ENCODE data around the gene IDH2.
A peak's percentile ranks its signal among the peaks of the same experiment; 100 is the strongest.

The IDH2 gene

DNA sequence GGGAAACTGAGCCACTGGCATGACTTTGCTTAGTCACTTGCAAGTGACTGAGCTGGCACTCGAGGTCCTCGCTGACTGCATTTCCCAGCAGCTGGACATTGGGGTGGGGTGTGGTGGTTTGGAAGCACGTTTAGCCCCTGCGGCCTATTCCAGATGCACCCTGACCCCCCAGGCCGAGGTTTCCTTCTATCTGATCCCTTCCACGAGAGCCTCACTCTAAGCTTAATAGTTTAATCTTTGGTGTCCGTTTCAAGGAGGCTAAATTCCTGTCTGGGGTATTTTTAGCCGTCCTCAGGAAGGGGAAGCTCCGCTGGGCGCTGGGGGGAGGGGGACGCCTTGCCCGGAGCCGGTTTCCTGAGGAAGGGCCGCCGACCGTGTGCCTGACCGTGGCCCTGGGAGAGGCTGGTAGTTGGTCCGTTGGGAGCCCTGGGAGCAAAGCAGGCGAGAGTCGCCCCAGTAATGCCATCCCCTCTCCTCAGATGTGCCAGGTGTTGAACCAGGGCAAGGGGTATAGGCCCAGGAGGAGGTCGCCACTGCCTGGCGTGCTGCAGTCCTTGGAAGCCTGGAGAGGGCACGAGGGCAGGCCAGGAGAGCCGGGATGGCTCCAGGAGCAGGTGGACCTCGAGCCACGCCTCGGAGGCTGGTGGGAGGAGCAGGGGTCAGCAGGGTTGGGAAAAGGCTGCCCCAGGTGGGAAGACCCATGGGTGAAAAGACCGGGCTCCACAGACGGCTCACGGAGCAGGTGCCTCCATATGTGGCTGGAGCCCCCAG lies 37.2 kb downstream of the IDH2 start:
- no peak for DNase-seq (ENCODE audit: low read depth in 4 of 4, low spot score in 1 of 4)

DNA sequence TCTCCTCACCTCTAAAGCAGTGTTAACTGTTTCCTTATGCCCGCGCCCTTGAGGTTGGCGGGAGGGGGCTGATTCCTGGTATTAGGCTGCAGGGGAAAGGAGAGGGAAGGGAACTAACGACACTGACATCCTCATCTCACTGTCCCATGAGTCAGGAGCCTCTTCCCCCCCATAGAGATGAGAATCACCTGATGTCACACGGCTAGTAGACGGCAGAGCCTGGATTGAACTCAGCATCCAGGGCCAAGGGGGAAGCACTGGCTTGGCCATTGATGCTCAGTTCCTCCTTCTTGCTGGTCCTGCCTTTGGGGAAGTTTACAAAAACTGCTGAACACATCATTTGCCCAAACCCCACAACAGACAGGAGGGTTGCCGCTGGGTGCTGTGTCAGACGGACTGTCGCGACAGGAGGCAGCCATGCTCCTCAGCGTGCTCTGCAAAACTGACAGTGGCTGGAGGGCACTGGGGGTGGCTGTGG lies 38.5 kb downstream of the IDH2 start:
- DNase-seq (ENCODE audit: low read depth in 4 of 4, low spot score in 1 of 4), result no peak

DNA sequence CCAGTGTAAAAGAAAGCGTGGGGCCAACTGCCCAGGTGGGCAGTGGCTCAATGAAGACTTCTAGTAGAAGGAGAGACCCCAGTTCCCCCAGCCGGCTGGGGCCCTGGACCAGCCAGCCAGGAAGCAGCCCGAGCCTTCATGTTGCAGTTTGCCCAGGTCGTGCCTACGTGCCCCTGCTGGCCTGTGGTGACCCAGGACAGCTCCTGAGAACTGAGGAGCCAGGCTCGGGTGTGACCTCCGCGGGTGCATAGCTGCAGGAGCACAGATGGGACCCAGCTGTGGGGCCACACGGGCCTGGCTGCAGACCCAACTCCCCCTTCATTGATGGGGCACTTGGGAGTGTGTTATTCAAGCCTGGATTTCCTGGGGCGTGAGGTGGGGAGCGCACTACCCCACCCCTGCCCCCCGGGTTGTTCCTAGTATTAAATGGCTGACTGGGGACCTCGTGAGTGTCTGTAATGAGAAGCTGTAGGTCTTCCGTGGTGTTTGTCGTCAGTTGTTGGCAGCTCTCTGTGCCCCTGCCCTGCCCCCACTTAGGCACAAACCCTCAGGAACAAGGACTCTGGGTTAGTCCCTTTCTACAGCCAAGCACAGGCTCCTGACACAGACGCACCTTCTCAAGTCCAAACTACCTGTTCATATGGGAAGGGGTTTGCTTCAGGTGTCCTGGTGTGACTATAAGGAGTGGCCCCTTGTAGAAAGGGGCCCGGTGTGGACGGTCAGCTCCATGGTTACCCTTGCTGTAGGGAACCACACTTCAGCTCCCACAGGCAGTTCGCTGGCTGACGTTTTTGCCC lies 39.1 kb downstream of the IDH2 start:
- no peak for DNase-seq (ENCODE audit: low read depth in 4 of 4, low spot score in 1 of 4)

DNA sequence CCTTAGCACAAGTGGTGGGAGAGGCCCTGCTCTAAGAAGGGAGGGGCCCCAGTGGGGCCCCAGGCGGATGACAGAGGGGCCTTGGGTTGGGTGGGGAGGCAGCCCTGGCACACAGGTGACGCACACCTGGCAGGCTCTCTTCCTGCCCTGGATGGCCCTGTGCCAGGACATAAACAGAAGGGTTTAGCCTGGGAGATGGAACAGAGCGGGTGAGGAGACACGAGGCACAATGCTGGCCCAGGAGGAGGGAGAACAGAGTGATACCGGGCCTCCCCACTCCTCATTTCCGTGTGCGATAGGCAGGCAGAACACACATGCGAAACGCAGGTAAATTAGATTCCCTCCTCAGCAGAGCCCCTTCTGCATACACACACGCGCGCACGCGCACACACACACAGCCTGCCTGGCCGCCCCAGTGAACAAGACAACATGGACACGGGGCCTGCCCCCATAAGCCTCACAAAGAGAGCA lies 39.8 kb downstream of the IDH2 start:
- no peak for DNase-seq (ENCODE audit: low read depth in 4 of 4, low spot score in 1 of 4)

GRCh38 chr15:90062023-90062442 lies 40.2 kb downstream of the IDH2 start:
- DNase-seq (ENCODE audit: low read depth in 4 of 4, low spot score in 1 of 4), result peak in 2 of 4 experiments; percentile 28 to 48

- no peak for DNase-seq (ENCODE audit: low read depth in 4 of 4, low spot score in 1 of 4)
Measured at GRCh38 chr15:90060797-90061196, 41.5 kb downstream of the IDH2 start.

- DNase-seq (ENCODE audit: low read depth in 4 of 4, low spot score in 1 of 4), result peak; percentile 34 to 75 (median 51)
Measured at GRCh38 chr15:90059208-90059985, 42.9 kb downstream of the IDH2 start.

GRCh38 chr15:90058775-90059174 lies 43.5 kb downstream of the IDH2 start:
- no peak for DNase-seq (ENCODE audit: low read depth in 4 of 4, low spot score in 1 of 4)

GRCh38 chr15:90058308-90058707 lies 44.0 kb downstream of the IDH2 start:
- DNase-seq (ENCODE audit: low read depth in 4 of 4, low spot score in 1 of 4), result no peak

DNA sequence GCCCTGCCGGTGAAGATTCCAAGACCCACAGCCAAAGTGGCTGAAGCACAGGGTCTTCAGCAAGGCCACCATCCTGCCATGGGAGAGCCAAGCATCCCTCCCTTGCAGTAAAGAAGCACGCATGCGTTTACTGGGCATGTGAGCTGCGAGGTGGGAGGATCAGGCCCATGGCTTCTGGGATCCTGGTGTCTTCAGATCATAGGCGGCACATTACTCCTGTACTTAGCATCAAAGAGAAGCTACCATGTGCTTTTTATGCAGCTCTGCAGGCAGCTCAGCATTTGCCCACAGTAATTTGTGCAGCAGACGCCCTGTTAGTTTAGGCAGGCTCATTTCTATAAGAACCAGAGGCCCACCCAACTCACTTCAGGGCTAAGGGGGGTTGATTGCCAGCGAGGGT lies 45.7 kb downstream of the IDH2 start:
- no peak for DNase-seq (ENCODE audit: low read depth in 4 of 4, low spot score in 1 of 4)

- no peak for DNase-seq (ENCODE audit: low read depth in 4 of 4, low spot score in 1 of 4)
Measured at GRCh38 chr15:90055182-90055581, 47.1 kb downstream of the IDH2 start.

DNA sequence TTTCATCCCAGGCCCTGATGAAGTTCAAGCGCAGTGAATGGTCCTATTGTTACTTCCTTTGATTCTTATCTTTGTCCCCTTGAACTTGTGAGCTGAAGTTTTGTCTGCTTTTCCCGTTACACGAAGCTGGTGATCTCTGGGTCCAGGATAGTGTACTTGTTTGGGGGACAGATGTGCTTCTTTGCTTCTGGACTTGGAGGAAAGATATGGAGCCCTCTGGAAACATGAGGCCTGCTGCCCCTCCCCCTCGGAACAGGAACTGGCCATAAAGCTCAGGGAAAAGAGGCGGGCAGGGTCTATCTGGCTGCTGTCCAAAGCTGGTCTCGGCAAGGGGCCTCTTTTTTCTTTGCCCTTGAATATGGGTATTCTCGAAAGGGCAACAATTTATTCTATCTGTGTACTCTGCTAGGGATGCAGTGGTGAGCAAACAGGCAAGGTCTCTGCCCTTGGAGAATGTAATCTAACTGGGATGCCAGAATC lies 47.6 kb downstream of the IDH2 start:
- DNase-seq (ENCODE audit: low read depth in 4 of 4, low spot score in 1 of 4), result no peak

- DNase-seq (ENCODE audit: low read depth in 4 of 4, low spot score in 1 of 4), result no peak
Measured at GRCh38 chr15:90053685-90054466, 48.4 kb downstream of the IDH2 start.

GRCh38 chr15:90051874-90052273 lies 50.4 kb downstream of the IDH2 start:
- DNase-seq (ENCODE audit: low read depth in 4 of 4, low spot score in 1 of 4), result no peak

DNA sequence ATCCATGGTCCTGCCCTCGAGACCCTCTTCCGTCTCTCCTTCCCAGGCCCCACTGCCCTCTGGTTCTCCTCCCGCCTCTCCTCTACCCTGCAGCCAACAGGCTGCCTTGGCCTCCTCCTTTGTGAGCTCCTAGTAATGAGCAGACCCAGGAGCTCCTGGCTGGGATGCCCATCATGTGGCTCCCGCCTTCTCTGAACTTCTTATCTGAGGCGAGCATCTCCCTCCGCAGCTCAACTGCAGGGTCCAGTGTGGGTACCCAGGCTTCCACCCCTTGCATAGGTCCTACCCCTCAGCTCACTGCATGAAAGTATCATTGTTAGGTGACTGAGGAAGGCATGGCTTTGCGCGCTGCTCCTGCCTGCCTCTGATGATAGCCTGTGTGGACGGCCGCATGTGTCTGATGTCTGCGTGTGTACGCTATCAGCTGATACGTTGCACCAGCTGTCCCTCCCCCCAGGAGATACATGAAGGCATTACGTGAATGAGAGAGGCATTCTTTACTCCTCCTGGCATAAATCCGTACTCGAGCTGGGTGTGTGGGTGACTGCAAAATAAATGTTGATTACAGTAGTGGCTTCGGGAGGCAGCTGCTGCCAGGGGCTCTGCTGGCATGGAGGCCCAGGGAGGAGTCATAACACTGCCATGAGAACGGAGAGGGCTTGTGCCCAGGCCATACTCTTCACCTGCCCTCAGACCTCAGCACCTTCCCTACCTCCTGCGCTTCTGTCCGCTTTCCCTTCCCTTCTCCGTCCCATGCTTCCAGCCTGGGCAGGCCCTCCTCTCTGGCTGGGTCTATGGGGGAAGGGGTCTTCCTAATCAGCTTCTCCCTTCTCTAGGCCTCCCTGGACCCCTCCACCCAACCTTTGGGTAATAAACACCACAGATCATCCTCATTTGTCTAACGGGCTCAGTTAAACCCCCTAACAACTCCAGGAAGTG lies 52.3 kb downstream of the IDH2 start:
- no peak for DNase-seq (ENCODE audit: low read depth in 4 of 4, low spot score in 1 of 4)

GRCh38 chr15:90049030-90049429 lies 53.2 kb downstream of the IDH2 start:
- no peak for DNase-seq (ENCODE audit: low read depth in 4 of 4, low spot score in 1 of 4)

DNA sequence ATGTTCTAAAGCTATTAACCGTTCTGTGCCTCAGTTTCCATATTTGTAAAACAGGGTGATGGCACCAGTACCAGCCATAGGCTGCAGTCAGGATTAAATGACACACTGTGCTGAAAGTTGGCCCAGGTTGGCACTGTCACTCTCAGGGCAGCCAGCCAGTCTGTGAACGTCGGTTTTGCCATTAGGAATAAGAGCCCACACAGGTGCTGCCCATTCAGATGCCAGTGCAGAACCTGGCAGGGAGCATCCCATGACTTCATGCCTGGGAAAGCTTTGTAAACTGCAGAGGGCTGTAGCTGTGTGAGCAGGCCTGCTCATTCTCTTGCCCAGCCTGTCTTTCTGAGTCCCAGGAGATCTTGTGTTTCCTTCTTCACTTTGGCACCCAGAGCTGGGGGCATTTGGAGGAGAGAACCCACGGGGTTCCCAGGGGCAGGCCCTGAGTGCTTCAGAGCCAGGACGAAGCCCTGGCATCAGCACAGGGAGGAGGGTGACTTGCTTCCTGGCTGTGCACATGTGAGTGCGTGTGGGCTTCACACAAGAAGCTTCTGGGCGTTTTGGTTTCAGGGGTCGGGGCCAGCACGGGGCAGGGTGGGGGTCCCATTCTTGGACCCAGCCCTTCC lies 54.2 kb downstream of the IDH2 start:
- no peak for DNase-seq (ENCODE audit: low read depth in 4 of 4, low spot score in 1 of 4)

GRCh38 chr15:90046911-90047392 lies 55.3 kb downstream of the IDH2 start:
- DNase-seq (ENCODE audit: low read depth in 4 of 4, low spot score in 1 of 4), result no peak

- DNase-seq (ENCODE audit: low read depth in 4 of 4, low spot score in 1 of 4), result no peak
Measured at GRCh38 chr15:90046289-90046688, 56.0 kb downstream of the IDH2 start.

Data from stimulated activated CD4-positive, alpha-beta T cell treated with anti-CD3 and anti-CD28 coated beads, Interleukin-1b, Interleukin-23, amount 100 ng/mL, for 24 hours (primary cell).